Type B pancreatic cell (in vitro differentiated cells): ENCODE measurements around the gene CCL3. TPM values are rescaled to one million over a fixed set of nuclear protein-coding genes. Genes with fewer than 3 reads are reported as not detected.

Experiments used
- DNase-seq: peaks from one replicate; pipeline ENCODE4 v3.0.0; 2021; ENCODE audit warnings: mixed read lengths; ENCODE audit not compliant: unreplicated experiment; ENCODE audit errors: extremely low spot score
- H3K27ac Mint-ChIP-seq: 2 replicates; pipeline ENCODE4 v1.8.0; 2021; ENCODE audit warnings: mild to moderate bottlenecking, mixed read lengths
- H3K27me3 Mint-ChIP-seq: 2 replicates; pipeline ENCODE4 v1.8.0; 2021; ENCODE audit warnings: mixed read lengths
- H3K36me3 Mint-ChIP-seq: 2 replicates; pipeline ENCODE4 v1.8.0; 2021; ENCODE audit warnings: mixed read lengths
- H3K4me1 Mint-ChIP-seq: one replicate; pipeline ENCODE4 v1.8.0; 2021; ENCODE audit warnings: mixed read lengths; ENCODE audit not compliant: unreplicated experiment
- H3K4me3 Mint-ChIP-seq: 2 replicates; pipeline ENCODE4 v1.8.0; 2021; ENCODE audit warnings: mild to moderate bottlenecking, mixed read lengths
- H3K9me3 Mint-ChIP-seq: 2 replicates; pipeline ENCODE4 v1.8.0; 2021; ENCODE audit warnings: mixed read lengths
- total RNA-seq: library from RNA; stranded (reverse); gene quantifications from 2 replicates; pipeline ENCODE4 v1.2.1, GENCODE V29; 2021; ENCODE audit warnings: low replicate concordance
- TF ChIP-seq, protein P1 (sequence below): fragments of 200-600 bp; sonication (generic); conservative IDR thresholded peaks from 2 replicates; pipeline ENCODE4 v1.5.0; 2021; ENCODE audit warnings: antibody characterized with exemption, mild to moderate bottlenecking

CCL3 gene
- total RNA-seq, 1 donor from 2014 or later: not detected

DNA sequence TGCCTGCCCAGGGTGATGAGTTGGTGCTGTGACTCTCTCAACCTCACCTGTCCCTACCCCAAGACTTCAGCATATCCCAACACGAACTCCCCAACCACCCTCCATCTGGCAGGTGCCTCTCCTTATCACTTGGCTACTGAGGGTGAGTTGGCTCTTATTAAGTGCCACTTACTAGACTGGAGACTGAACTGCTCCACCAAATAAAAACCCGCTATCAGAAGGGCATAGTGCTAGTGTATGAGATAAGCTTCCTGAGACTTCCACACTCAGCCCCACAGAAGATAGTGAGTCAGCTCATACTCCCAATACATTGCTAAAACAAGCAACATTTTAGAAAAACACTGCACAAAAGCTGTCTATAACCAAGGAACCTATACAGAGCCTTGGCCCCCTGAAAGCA lies 41.9 kb downstream of the CCL3 start:
- DNase-seq: no peak
- Mint-ChIP-seq H3K27ac (no peak overlapping the region), H3K4me3 (no peak overlapping the region), H3K36me3 (no peaks in the 10 kb centered on the region), H3K9me3 (peaks cover 5% of the 10 kb centered on the region), H3K27me3 (peaks cover 18% of the 10 kb centered on the region), H3K4me1 (no peaks in the 10 kb centered on the region)
- TF ChIP-seq, protein P1, sequence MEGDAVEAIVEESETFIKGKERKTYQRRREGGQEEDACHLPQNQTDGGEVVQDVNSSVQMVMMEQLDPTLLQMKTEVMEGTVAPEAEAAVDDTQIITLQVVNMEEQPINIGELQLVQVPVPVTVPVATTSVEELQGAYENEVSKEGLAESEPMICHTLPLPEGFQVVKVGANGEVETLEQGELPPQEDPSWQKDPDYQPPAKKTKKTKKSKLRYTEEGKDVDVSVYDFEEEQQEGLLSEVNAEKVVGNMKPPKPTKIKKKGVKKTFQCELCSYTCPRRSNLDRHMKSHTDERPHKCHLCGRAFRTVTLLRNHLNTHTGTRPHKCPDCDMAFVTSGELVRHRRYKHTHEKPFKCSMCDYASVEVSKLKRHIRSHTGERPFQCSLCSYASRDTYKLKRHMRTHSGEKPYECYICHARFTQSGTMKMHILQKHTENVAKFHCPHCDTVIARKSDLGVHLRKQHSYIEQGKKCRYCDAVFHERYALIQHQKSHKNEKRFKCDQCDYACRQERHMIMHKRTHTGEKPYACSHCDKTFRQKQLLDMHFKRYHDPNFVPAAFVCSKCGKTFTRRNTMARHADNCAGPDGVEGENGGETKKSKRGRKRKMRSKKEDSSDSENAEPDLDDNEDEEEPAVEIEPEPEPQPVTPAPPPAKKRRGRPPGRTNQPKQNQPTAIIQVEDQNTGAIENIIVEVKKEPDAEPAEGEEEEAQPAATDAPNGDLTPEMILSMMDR: no peak

Other genes starting within 250 kb of the CCL3 start
- not detected in 2 replicates for gene HEATR9, start 221.3 kb downstream of the CCL3 start, total RNA-seq
- 1.1 TPM in 1 of 2 replicates, not detected in the other for gene CCL5, start 209.8 kb downstream of the CCL3 start, total RNA-seq
- 3.9 and 4.4 TPM in 2 replicates for gene RDM1, start 159.4 kb downstream of the CCL3 start, total RNA-seq
- gene LYZL6, start 146.4 kb downstream of the CCL3 start, total RNA-seq: not detected in 2 replicates
- gene CCL16, start 108.6 kb downstream of the CCL3 start, total RNA-seq: not detected in 2 replicates
- gene CCL14, start 103.4 kb downstream of the CCL3 start, total RNA-seq: not detected in 2 replicates
- gene CCL15, start 88.6 kb downstream of the CCL3 start, total RNA-seq: 2.0 and 5.0 TPM in 2 replicates
- gene CCL23, start 72.2 kb downstream of the CCL3 start, total RNA-seq: not detected in 2 replicates
- 0.60 TPM in 1 of 2 replicates, not detected in the other for gene CCL18, start 25.9 kb downstream of the CCL3 start, total RNA-seq
- 0.57 TPM in 1 of 2 replicates, not detected in the other for gene CCL4, start 13.7 kb upstream of the CCL3 start, total RNA-seq
- gene TBC1D3B, start 86.5 kb upstream of the CCL3 start, total RNA-seq: 14.5 and 18.0 TPM in 2 replicates
- gene CCL3L1, start 106.6 kb upstream of the CCL3 start, total RNA-seq: 0.41 TPM in 1 of 2 replicates, not detected in the other
- gene CCL4L2, start 120.9 kb upstream of the CCL3 start, total RNA-seq: 0.45 TPM in 1 of 2 replicates, not detected in the other
- 0.24 TPM in 2 replicates for gene TBC1D3I, start 174.4 kb upstream of the CCL3 start, total RNA-seq
- gene TBC1D3G, start 233.7 kb upstream of the CCL3 start, total RNA-seq: not detected in 2 replicates